Hepatocyte (in vitro differentiated cells): ENCODE results near the gene ART4.

Experiments
- EZH2 ChIP-seq: fragments of 200-600 bp; sonication (generic); IDR thresholded peaks from 2 replicates; pipeline ENCODE4 v1.6.1; 2016; ENCODE audit warnings: antibody characterized with exemption, mild to moderate bottlenecking, borderline replicate concordance
- TF ChIP-seq, protein P1 (sequence below): fragments of 200-600 bp; sonication (generic); IDR thresholded peaks from 2 replicates; pipeline ENCODE4 v1.5.1; 2016; ENCODE audit warnings: antibody characterized with exemption, mild to moderate bottlenecking; ENCODE audit not compliant: poor library complexity

DNA sequence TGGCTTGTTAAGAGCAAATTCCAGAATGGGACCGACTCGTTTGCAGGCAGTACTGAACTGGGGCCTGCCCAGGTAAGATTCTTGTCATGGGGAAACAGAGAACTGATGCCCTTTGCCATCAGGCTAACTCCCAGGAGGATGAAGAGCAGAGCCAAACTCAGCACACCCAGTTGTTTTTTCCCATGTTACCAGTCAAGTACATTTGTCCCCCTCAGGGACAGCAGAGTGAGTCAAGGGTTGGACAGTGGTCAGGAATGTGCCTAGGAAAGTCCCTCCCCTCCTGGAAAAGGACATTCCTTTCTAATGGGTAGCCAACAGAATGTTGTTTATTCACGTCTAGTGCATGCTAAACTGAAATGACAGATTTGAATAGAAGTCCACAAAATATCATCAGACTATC lies 1.6 kb downstream of the ART4 start:
- TF ChIP-seq, protein P1, sequence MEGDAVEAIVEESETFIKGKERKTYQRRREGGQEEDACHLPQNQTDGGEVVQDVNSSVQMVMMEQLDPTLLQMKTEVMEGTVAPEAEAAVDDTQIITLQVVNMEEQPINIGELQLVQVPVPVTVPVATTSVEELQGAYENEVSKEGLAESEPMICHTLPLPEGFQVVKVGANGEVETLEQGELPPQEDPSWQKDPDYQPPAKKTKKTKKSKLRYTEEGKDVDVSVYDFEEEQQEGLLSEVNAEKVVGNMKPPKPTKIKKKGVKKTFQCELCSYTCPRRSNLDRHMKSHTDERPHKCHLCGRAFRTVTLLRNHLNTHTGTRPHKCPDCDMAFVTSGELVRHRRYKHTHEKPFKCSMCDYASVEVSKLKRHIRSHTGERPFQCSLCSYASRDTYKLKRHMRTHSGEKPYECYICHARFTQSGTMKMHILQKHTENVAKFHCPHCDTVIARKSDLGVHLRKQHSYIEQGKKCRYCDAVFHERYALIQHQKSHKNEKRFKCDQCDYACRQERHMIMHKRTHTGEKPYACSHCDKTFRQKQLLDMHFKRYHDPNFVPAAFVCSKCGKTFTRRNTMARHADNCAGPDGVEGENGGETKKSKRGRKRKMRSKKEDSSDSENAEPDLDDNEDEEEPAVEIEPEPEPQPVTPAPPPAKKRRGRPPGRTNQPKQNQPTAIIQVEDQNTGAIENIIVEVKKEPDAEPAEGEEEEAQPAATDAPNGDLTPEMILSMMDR: no peak
- no peak for TF ChIP-seq EZH2
